GM10266 (cell line): Measurements from ENCODE around the gene KRT73.

Experiments
- DNase-seq: peaks from one replicate; pipeline ENCODE4 v3.0.0; 2012; ENCODE audit errors: extremely low spot score
- CTCF ChIP-seq: IDR thresholded peaks from 2 replicates; pipeline ENCODE4 v1.5.1; 2012; ENCODE audit warnings: mild to moderate bottlenecking, low read depth; ENCODE audit not compliant: control insufficient read depth, insufficient read depth; ENCODE audit errors: missing control alignments

KRT73 gene

GRCh38 chr12:52627395-52628110 is 9.2 kb upstream of the KRT73 start:
- no peak for TF ChIP-seq CTCF
- DNase-seq: no peak

- TF ChIP-seq CTCF: no peak
- DNase-seq: no peak
Measured at GRCh38 chr12:52622349-52622748, 4.0 kb upstream of the KRT73 start.

GRCh38 chr12:52618866-52619265 is 507 bp upstream of the KRT73 start:
- TF ChIP-seq CTCF: no peak
- DNase-seq: no peak

GRCh38 chr12:52617403-52617785 is 965 bp downstream of the KRT73 start:
- no peak for DNase-seq
- TF ChIP-seq CTCF: no peak

GRCh38 chr12:52616680-52617402 is 1.5 kb downstream of the KRT73 start:
- no peak for DNase-seq
- no peak for TF ChIP-seq CTCF

- TF ChIP-seq CTCF: no peak
- no peak for DNase-seq
Measured at GRCh38 chr12:52615912-52616311, 2.4 kb downstream of the KRT73 start.

- DNase-seq: no peak
- no peak for TF ChIP-seq CTCF
Measured at GRCh38 chr12:52615208-52615868, 3.0 kb downstream of the KRT73 start.
